ENCODE results near the gene PFKM. TPM values are rescaled to one million over a fixed set of nuclear protein-coding genes. Genes with fewer than 3 reads are reported as not detected.

Gene PFKM
- total RNA-seq, 1 donor from 2014 or later: 132 TPM

DNA sequence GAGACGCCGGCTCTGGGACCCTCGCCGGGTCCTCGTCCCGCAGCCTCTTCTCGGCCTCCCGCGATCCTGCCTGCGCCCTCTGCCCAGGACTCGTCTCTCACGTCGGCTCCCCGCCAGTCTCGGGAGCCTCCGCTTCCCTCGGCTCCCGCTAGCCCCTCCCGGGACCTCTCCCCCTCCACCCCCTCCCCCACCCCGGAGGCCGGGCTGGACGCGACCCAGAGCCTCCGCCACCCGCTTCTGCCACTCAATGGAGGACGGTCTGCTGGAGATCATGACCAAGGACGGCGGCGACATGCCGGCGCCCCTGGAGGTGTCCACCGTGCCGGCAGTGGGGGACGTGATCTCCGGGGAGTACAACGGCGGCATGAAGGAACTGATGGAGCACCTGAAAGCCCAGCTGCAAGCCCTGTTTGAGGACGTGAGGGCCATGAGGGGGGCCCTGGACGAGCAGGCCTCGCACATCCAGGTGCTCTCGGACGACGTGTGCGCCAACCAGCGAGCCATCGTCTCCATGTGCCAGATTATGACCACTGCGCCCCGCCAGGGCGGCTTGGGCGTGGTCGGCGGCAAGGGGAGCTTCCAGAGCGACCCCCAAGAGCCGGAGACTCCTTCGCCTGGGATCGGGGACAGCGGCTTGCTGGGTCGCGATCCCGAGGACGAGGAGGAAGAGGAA is 64.8 kb downstream of the PFKM start:
- Mint-ChIP-seq H3K36me3 (ENCODE audit: low read depth) (no peaks in the 10 kb centered on the region), H3K27ac (ENCODE audit: unreplicated experiment) (no peak overlapping the region), H3K4me1 (peaks cover 35% of the 10 kb centered on the region), H3K4me3 (peak overlapping the region; percentile 92), H3K9me3 (no peaks in the 10 kb centered on the region), H3K27me3 (ENCODE audit: low read depth) (peaks cover 56% of the 10 kb centered on the region)
- TF ChIP-seq, protein P1, sequence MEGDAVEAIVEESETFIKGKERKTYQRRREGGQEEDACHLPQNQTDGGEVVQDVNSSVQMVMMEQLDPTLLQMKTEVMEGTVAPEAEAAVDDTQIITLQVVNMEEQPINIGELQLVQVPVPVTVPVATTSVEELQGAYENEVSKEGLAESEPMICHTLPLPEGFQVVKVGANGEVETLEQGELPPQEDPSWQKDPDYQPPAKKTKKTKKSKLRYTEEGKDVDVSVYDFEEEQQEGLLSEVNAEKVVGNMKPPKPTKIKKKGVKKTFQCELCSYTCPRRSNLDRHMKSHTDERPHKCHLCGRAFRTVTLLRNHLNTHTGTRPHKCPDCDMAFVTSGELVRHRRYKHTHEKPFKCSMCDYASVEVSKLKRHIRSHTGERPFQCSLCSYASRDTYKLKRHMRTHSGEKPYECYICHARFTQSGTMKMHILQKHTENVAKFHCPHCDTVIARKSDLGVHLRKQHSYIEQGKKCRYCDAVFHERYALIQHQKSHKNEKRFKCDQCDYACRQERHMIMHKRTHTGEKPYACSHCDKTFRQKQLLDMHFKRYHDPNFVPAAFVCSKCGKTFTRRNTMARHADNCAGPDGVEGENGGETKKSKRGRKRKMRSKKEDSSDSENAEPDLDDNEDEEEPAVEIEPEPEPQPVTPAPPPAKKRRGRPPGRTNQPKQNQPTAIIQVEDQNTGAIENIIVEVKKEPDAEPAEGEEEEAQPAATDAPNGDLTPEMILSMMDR (conservative IDR thresholded peaks at IDR 0.05): no peak
- DNase-seq (ENCODE audit: low read depth, low spot score): peak; percentile 23

DNA sequence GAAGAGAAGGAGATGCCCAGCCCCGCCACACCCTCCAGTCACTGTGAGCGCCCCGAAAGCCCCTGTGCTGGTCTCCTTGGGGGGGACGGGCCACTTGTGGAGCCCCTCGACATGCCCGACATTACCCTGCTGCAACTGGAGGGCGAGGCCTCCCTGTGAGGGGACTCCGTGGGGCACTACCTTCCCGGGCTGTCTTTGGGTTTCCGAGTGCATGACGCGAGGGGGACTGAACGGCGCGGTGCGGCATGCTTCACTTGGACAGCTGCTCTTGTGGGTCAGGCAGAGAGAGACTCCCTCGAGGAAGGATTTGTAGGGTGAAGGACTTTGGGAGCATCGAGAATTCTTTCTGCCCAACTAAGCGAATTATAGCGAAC is 65.4 kb downstream of the PFKM start:
- Mint-ChIP-seq H3K4me1 (peaks cover 35% of the 10 kb centered on the region), H3K27me3 (ENCODE audit: low read depth) (peaks cover 59% of the 10 kb centered on the region), H3K36me3 (ENCODE audit: low read depth) (no peaks in the 10 kb centered on the region), H3K9me3 (no peaks in the 10 kb centered on the region), H3K27ac (ENCODE audit: unreplicated experiment) (peak overlapping the region; percentile 21), H3K4me3 (peak overlapping the region; percentile 92)
- TF ChIP-seq, protein P1 (conservative IDR thresholded peaks at IDR 0.05): no peak
- DNase-seq (ENCODE audit: low read depth, low spot score): peak; percentile 4

DNA sequence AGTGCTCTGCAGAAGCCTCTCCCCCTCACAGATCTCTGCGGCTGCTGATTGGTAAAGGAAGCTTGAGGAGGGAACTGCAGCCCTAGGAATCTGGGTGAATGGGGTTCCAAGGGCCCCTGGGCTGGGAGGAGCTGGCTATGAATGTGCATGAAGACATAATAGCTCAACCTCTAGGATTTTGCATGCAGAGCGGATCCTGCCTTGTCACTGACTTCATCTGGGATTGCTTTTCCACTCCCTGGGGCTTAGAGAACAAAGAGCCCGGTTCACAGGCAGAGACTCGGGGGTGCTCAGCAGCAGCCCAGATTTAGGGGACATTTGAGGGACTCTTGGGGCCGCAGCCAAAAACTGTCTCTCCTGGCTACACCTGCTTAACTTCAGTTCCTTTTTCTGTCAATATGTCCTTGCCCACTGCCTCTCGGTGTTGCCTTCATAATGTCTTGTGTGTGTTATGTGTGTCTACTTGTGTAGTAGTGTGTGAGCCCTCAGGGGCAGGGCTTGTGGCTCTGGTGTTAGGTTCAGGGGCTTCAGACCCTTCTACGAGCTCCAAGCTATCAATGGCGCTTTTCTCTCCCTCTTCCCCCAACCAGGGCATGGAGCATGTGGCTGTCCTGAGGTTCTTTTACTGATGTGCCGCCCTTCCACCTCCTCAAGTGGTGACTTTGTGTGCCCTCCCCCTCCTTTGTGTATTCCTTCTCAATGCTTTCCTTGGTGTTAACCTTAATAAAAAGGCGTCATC is 66.2 kb downstream of the PFKM start:
- Mint-ChIP-seq H3K4me3 (peak overlapping the region; percentile 92), H3K36me3 (ENCODE audit: low read depth) (no peaks in the 10 kb centered on the region), H3K27me3 (ENCODE audit: low read depth) (peaks cover 63% of the 10 kb centered on the region), H3K27ac (ENCODE audit: unreplicated experiment) (peak overlapping the region; percentile 76), H3K4me1 (peaks cover 35% of the 10 kb centered on the region), H3K9me3 (no peaks in the 10 kb centered on the region)
- TF ChIP-seq, protein P1 (conservative IDR thresholded peaks at IDR 0.05): no peak
- peak; percentile 28 for DNase-seq (ENCODE audit: low read depth, low spot score)

GRCh38 chr12:48187916-48188695 is 68.9 kb downstream of the PFKM start:
- TF ChIP-seq, protein P1 (conservative IDR thresholded peaks at IDR 0.05): no peak
- H3K9me3 Mint-ChIP-seq: no peaks in the 10 kb centered on the region
- H3K4me1 Mint-ChIP-seq: peaks cover 25% of the 10 kb centered on the region
- peaks cover 50% of the 10 kb centered on the region for H3K27me3 Mint-ChIP-seq (ENCODE audit: low read depth)
- no peak overlapping the region for H3K27ac Mint-ChIP-seq (ENCODE audit: unreplicated experiment)
- no peak overlapping the region for H3K4me3 Mint-ChIP-seq
- DNase-seq (ENCODE audit: low read depth, low spot score): no peak
- H3K36me3 Mint-ChIP-seq (ENCODE audit: low read depth): no peaks in the 10 kb centered on the region

- peak; percentile 81 for DNase-seq (ENCODE audit: low read depth, low spot score)
- Mint-ChIP-seq H3K4me1 (peaks cover 20% of the 10 kb centered on the region), H3K9me3 (no peaks in the 10 kb centered on the region), H3K4me3 (peak overlapping the region; percentile 7), H3K27me3 (ENCODE audit: low read depth) (peaks cover 49% of the 10 kb centered on the region), H3K27ac (ENCODE audit: unreplicated experiment) (no peak overlapping the region), H3K36me3 (ENCODE audit: low read depth) (no peaks in the 10 kb centered on the region)
- TF ChIP-seq, protein P1 (conservative IDR thresholded peaks at IDR 0.05): peak; percentile 86
These were observed 70.4 kb downstream of the PFKM start for GRCh38 chr12:48189331-48190125.

All from neural crest cell (in vitro differentiated cells).